Neural cell (in vitro differentiated cells): ENCODE results near the gene GPR141. TPM values are rescaled to one million over a fixed set of nuclear protein-coding genes. Genes with fewer than 3 reads are reported as not detected.
A peak's percentile ranks its signal among the peaks of the same experiment; 100 is the strongest.

Experiments used
- H2AFZ ChIP-seq: fragments of 200-600, 300-800 bp; sonication (generic), shearing (Covaris generic); 2 replicates; pipeline ENCODE4 v1.6.0; 2014; ENCODE audit warnings: low read depth, mild to moderate bottlenecking, antibody characterized with exemption, low read length, moderate library complexity
- H3F3A ChIP-seq: fragments of 200-600 bp; shearing (Covaris generic); 2 replicates; pipeline ENCODE4 v1.6.1; 2016; ENCODE audit warnings: mild to moderate bottlenecking, moderate library complexity, mixed read lengths, antibody characterized with exemption, low read length; ENCODE audit not compliant: insufficient read depth, poor library complexity, severe bottlenecking
- H3K27ac ChIP-seq: fragments of 200-600, 300-800 bp; sonication (generic), shearing (Covaris generic); 2 replicates; pipeline ENCODE4 v1.5.1; 2014; ENCODE audit warnings: mild to moderate bottlenecking, low read length, moderate library complexity
- H3K27me3 ChIP-seq: fragments of 300-800, 200-600 bp; sonication (generic), shearing (Covaris generic); 2 replicates; pipeline ENCODE4 v1.6.0; 2014; ENCODE audit warnings: mild to moderate bottlenecking, low read depth, low read length, moderate library complexity; ENCODE audit not compliant: insufficient read depth
- H3K36me3 ChIP-seq: fragments of 300-800, 200-600 bp; sonication (generic), shearing (Covaris generic); 2 replicates; pipeline ENCODE4 v1.5.1; 2014; ENCODE audit warnings: mild to moderate bottlenecking, antibody characterized with exemption, low read length, moderate library complexity; ENCODE audit not compliant: insufficient read depth
- H3K4me2 ChIP-seq: fragments of 300-800, 200-600 bp; sonication (generic), shearing (Covaris generic); 2 replicates; pipeline ENCODE4 v1.6.0; 2014; ENCODE audit warnings: mild to moderate bottlenecking, low read length
- H3K4me3 ChIP-seq: fragments of 300-800, 200-600 bp; sonication (generic), shearing (Covaris generic); 2 replicates; pipeline ENCODE4 v1.5.1; 2014; ENCODE audit warnings: mild to moderate bottlenecking, low read length, moderate library complexity
- H3K79me2 ChIP-seq: fragments of 200-600 bp; shearing (Covaris generic); replicated peaks from 2 replicates; pipeline ENCODE4 v1.6.0; 2014; ENCODE audit warnings: mild to moderate bottlenecking, low read length, moderate library complexity; ENCODE audit not compliant: insufficient read depth
- H3K9ac ChIP-seq: fragments of 300-800, 200-600 bp; sonication (generic), shearing (Covaris generic); 2 replicates; pipeline ENCODE4 v1.6.1; 2016; ENCODE audit warnings: mild to moderate bottlenecking, low read length, mixed read lengths
- H3K9me2 ChIP-seq: fragments of 200-600 bp; shearing (Covaris generic); 2 replicates; pipeline ENCODE4 v1.6.1; 2016; ENCODE audit warnings: mild to moderate bottlenecking, low read length, mixed read lengths; ENCODE audit not compliant: insufficient read depth
- H3K9me3 ChIP-seq: fragments of 200-600, 300-800 bp; sonication (generic), shearing (Covaris generic); 2 replicates; pipeline ENCODE4 v1.6.1; 2016; ENCODE audit warnings: mild to moderate bottlenecking, mixed run types, low read length, moderate library complexity, mixed read lengths
- H4K20me1 ChIP-seq: fragments of 200-600 bp; shearing (Covaris generic); 2 replicates; pipeline ENCODE4 v1.6.1; 2016; ENCODE audit warnings: mild to moderate bottlenecking, mixed run types; ENCODE audit not compliant: insufficient read depth
- EP300 ChIP-seq: fragments of 450-650 bp; conservative IDR thresholded peaks from 2 replicates; pipeline ENCODE4 v1.6.1; 2014; ENCODE audit warnings: antibody characterized with exemption, mild to moderate bottlenecking, moderate library complexity; ENCODE audit not compliant: poor library complexity, severe bottlenecking
- EZH2 ChIP-seq: fragments of 200-600, 300-800 bp; shearing (Covaris generic), sonication (generic); IDR thresholded peaks from 2 replicates; pipeline ENCODE4 v1.6.1; 2014; ENCODE audit warnings: antibody characterized with exemption, low read length, borderline replicate concordance, mild to moderate bottlenecking; ENCODE audit not compliant: insufficient read depth, poor library complexity, severe bottlenecking
- MXI1 ChIP-seq: fragments of 450-650 bp; conservative IDR thresholded peaks from 2 replicates; pipeline ENCODE4 v1.6.1; 2014; ENCODE audit warnings: antibody characterized with exemption, mild to moderate bottlenecking; ENCODE audit not compliant: poor library complexity, severe bottlenecking
- POLR2AphosphoS5 ChIP-seq: IDR thresholded peaks from 2 replicates; pipeline ENCODE4 v1.6.1; 2012
- RAD21 ChIP-seq: fragments of 450-650 bp; conservative IDR thresholded peaks from 2 replicates; pipeline ENCODE4 v1.6.1; 2014; ENCODE audit warnings: antibody characterized with exemption, mild to moderate bottlenecking, moderate library complexity
- SMC3 ChIP-seq: fragments of 450-650 bp; conservative IDR thresholded peaks from 2 replicates; pipeline ENCODE4 v1.6.1; 2014; ENCODE audit warnings: antibody characterized with exemption, mild to moderate bottlenecking, moderate library complexity; ENCODE audit not compliant: poor library complexity
- TAF1 ChIP-seq: IDR thresholded peaks from 2 replicates; pipeline ENCODE4 v1.6.1; 2012; ENCODE audit warnings: low read depth
- polyA plus RNA-seq: library from polyadenylated mRNA; depleted of rRNA; stranded (reverse); fragments of >200 nt; gene quantifications from 2 replicates; pipeline ENCODE4 v1.2.3, GENCODE V29; 2014
- TF ChIP-seq, protein P1 (sequence below): IDR thresholded peaks from 2 replicates; pipeline ENCODE4 v1.6.1; 2012; ENCODE audit warnings: borderline replicate concordance
- TF ChIP-seq, protein P2 (sequence below): fragments of 450-650 bp; IDR thresholded peaks from 2 replicates; pipeline ENCODE4 v1.5.1; 2014; ENCODE audit warnings: antibody characterized with exemption, mild to moderate bottlenecking, moderate library complexity; ENCODE audit not compliant: poor library complexity, severe bottlenecking

Gene GPR141
- polyA plus RNA-seq, 1 donor from 2014 or later: not detected

DNA sequence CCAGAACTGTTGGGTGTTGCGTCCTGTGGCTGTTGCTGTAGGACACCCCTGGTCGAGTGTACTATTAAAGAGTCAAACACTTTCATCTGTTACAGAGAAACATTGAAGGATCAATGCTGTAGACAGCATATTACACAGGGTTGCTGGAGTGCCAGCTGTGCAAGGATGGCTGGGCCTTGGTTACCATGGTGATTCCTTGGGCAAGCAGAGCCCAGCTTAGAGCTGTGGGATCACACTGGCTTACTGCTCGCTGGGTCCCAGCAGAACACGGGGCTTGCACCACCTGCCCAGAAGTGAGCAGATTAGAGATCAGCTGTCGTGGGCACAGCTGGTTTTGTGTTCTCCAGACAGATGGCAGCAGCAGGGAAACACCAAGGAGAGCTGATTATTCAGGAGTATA is 76.0 kb downstream of the GPR141 start:
- Histone ChIP-seq H3K9me2 (no peaks in the 10 kb centered on the region), H2AFZ (no peak overlapping the region), H3K4me2 (no peak overlapping the region), H3K9ac (no peak overlapping the region), H3K27ac (no peak overlapping the region), H4K20me1 (no peaks in the 10 kb centered on the region), H3K27me3 (no peaks in the 10 kb centered on the region), H3K79me2 (no peaks in the 10 kb centered on the region), H3K9me3 (no peaks in the 10 kb centered on the region), H3F3A (no peaks in the 10 kb centered on the region), H3K4me3 (no peak overlapping the region), H3K36me3 (no peaks in the 10 kb centered on the region)
- peak; percentile 66 for TF ChIP-seq POLR2AphosphoS5
- TF ChIP-seq RAD21: no peak

DNA sequence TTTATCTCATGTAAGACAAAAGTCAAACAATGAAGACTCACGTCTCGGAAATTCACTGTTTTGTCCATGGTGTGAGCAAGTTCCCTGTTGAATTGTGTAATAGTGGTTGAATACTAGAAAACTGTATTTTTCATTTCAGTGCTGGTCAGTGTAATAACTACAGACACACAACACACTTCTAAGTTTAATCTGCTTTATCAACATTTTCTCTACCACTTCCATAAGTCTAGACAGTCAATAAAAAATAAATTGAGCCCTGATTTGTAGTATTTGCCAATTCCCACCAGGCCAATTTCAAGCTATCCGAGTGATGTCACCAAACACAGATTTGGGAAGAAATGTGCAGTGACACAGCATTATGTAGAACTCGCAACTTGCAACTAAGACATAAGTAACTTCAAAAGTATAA is 81.9 kb downstream of the GPR141 start:
- no peaks in the 10 kb centered on the region for H3K9me3 ChIP-seq
- H3K27me3 ChIP-seq: no peaks in the 10 kb centered on the region
- H3K36me3 ChIP-seq: no peaks in the 10 kb centered on the region
- no peaks in the 10 kb centered on the region for H3F3A ChIP-seq
- H3K27ac ChIP-seq: no peak overlapping the region
- no peak overlapping the region for H3K4me3 ChIP-seq
- H3K9me2 ChIP-seq: no peaks in the 10 kb centered on the region
- no peaks in the 10 kb centered on the region for H4K20me1 ChIP-seq
- H2AFZ ChIP-seq: no peak overlapping the region
- TF ChIP-seq, protein P1, sequence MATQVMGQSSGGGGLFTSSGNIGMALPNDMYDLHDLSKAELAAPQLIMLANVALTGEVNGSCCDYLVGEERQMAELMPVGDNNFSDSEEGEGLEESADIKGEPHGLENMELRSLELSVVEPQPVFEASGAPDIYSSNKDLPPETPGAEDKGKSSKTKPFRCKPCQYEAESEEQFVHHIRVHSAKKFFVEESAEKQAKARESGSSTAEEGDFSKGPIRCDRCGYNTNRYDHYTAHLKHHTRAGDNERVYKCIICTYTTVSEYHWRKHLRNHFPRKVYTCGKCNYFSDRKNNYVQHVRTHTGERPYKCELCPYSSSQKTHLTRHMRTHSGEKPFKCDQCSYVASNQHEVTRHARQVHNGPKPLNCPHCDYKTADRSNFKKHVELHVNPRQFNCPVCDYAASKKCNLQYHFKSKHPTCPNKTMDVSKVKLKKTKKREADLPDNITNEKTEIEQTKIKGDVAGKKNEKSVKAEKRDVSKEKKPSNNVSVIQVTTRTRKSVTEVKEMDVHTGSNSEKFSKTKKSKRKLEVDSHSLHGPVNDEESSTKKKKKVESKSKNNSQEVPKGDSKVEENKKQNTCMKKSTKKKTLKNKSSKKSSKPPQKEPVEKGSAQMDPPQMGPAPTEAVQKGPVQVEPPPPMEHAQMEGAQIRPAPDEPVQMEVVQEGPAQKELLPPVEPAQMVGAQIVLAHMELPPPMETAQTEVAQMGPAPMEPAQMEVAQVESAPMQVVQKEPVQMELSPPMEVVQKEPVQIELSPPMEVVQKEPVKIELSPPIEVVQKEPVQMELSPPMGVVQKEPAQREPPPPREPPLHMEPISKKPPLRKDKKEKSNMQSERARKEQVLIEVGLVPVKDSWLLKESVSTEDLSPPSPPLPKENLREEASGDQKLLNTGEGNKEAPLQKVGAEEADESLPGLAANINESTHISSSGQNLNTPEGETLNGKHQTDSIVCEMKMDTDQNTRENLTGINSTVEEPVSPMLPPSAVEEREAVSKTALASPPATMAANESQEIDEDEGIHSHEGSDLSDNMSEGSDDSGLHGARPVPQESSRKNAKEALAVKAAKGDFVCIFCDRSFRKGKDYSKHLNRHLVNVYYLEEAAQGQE: no peak
- TF ChIP-seq POLR2AphosphoS5: no peak
- TF ChIP-seq SMC3: no peak
- no peak for TF ChIP-seq EP300
- no peak for TF ChIP-seq EZH2
- TF ChIP-seq MXI1: no peak
- TF ChIP-seq, protein P2, sequence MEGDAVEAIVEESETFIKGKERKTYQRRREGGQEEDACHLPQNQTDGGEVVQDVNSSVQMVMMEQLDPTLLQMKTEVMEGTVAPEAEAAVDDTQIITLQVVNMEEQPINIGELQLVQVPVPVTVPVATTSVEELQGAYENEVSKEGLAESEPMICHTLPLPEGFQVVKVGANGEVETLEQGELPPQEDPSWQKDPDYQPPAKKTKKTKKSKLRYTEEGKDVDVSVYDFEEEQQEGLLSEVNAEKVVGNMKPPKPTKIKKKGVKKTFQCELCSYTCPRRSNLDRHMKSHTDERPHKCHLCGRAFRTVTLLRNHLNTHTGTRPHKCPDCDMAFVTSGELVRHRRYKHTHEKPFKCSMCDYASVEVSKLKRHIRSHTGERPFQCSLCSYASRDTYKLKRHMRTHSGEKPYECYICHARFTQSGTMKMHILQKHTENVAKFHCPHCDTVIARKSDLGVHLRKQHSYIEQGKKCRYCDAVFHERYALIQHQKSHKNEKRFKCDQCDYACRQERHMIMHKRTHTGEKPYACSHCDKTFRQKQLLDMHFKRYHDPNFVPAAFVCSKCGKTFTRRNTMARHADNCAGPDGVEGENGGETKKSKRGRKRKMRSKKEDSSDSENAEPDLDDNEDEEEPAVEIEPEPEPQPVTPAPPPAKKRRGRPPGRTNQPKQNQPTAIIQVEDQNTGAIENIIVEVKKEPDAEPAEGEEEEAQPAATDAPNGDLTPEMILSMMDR: no peak
- no peak for TF ChIP-seq RAD21
- no peak for TF ChIP-seq TAF1
- H3K79me2 ChIP-seq: no peaks in the 10 kb centered on the region
- no peak overlapping the region for H3K4me2 ChIP-seq
- H3K9ac ChIP-seq: no peak overlapping the region

- H2AFZ ChIP-seq: no peak overlapping the region
- no peak for TF ChIP-seq EP300
- no peak for TF ChIP-seq EZH2
- TF ChIP-seq, protein P1: no peak
- TF ChIP-seq POLR2AphosphoS5: no peak
- TF ChIP-seq MXI1: no peak
- no peak for TF ChIP-seq RAD21
- TF ChIP-seq, protein P2: no peak
- no peak for TF ChIP-seq SMC3
- TF ChIP-seq TAF1: no peak
- H3K27ac ChIP-seq: no peak overlapping the region
- no peaks in the 10 kb centered on the region for H3K36me3 ChIP-seq
- no peaks in the 10 kb centered on the region for H3K79me2 ChIP-seq
- H4K20me1 ChIP-seq: no peaks in the 10 kb centered on the region
- no peaks in the 10 kb centered on the region for H3K9me2 ChIP-seq
- no peak overlapping the region for H3K4me2 ChIP-seq
- H3K4me3 ChIP-seq: no peak overlapping the region
- no peaks in the 10 kb centered on the region for H3K27me3 ChIP-seq
- no peaks in the 10 kb centered on the region for H3F3A ChIP-seq
- no peak overlapping the region for H3K9ac ChIP-seq
- H3K9me3 ChIP-seq: no peaks in the 10 kb centered on the region
These were observed 82.4 kb downstream of the GPR141 start for GRCh38 chr7:37765872-37766525.
